Stomach smooth muscle (tissue), 2 donors: Measurements from ENCODE around the gene XPNPEP1.
"Not testable (repeated sequence)": the region's sequence is repeated elsewhere in the genome, so short reads cannot be mapped to it uniquely, and the experiment has no call there.

ENCODE experiments used
- H3K27ac ChIP-seq: one replicate; pipeline ENCODE4 v1.7.0; 2013; ENCODE audit warnings: mild to moderate bottlenecking, low read length, inconsistent platforms
- H3K27me3 ChIP-seq, 2 donors: one replicate each; pipeline ENCODE4 v1.7.0; 2013; ENCODE audit warnings: low read length in 2 of 2; ENCODE audit not compliant: insufficient read depth in 2 of 2, control insufficient read depth in 1 of 2
- H3K36me3 ChIP-seq, 2 donors: one replicate each; pipeline ENCODE4 v1.7.0; 2013; ENCODE audit warnings: low read length in 2 of 2; ENCODE audit not compliant: control insufficient read depth in 2 of 2, insufficient read depth in 2 of 2
- H3K4me1 ChIP-seq: one replicate; pipeline ENCODE4 v1.7.0; 2013; ENCODE audit warnings: low read length; ENCODE audit not compliant: control insufficient read depth, insufficient read depth
- H3K4me3 ChIP-seq, 2 donors: one replicate each; pipeline ENCODE4 v1.7.0; 2013; ENCODE audit warnings: low read length in 2 of 2
- H3K9ac ChIP-seq, 2 donors: one replicate each; pipeline ENCODE4 v1.7.0; 2013; ENCODE audit warnings: low read length in 2 of 2, mild to moderate bottlenecking in 1 of 2
- H3K9me3 ChIP-seq, 2 donors: one replicate each; pipeline ENCODE4 v1.7.0; 2013; ENCODE audit warnings: low read length in 2 of 2; ENCODE audit not compliant: control insufficient read depth in 2 of 2
- donor health status: healthy.
- donor health status: Pancreatic carcinoma.

XPNPEP1 gene

DNA sequence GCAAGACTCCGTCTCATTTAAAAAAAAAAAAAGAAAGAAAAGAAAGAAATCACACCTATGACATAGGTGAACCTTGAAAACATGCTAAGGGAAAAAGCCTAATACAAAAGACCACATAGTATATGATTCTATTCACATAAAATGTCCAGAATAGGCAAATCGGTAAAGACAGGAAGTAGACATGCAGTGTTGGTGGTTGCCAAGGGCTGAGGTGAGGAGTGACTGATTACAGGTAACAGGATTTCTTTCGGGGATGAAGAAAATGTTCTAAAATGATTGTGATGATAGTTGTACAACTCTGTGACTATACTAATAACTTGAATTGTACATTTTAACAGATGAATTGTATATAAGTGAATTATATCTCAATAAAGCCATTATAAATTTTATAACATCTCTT lies 3.3 kb downstream of the XPNPEP1 start:
- Histone ChIP-seq H3K27me3 (no peaks in the 10 kb centered on the region), H3K4me1 (peaks cover 17% of the 10 kb centered on the region), H3K36me3 (no peaks in the 10 kb centered on the region), H3K4me3 (no peak overlapping the region), H3K27ac (no peak overlapping the region), H3K9ac (no peak overlapping the region), H3K9me3 (no peaks in the 10 kb centered on the region)

DNA sequence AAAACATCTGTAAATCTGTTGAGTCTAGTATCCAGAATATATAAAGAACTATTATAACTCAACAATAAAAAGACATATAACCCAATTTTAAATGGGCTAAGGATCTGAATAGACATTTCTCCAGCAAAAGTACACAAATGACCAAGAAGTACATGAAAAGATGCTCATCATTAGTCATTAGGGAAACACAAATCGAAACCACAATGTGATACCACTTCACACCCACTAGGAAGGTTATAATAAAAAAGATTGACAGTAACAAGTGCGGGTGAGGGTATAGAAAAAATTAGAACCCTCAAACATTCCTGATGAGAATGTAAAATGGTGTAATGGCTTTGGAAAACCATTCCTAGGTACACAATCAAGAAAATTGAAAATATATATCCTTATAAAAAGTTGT lies 4.1 kb downstream of the XPNPEP1 start:
- Histone ChIP-seq H3K27me3 (no peaks in the 10 kb centered on the region), H3K36me3 (no peaks in the 10 kb centered on the region), H3K9me3 (no peaks in the 10 kb centered on the region), H3K9ac (no peak overlapping the region), H3K27ac (no peak overlapping the region), H3K4me3 (no peak overlapping the region), H3K4me1 (peaks cover 17% of the 10 kb centered on the region)

GRCh38 chr10:109918707-109919106 lies 4.6 kb downstream of the XPNPEP1 start:
- not testable (repeated sequence) for H3K4me3 ChIP-seq, H3K36me3 ChIP-seq, H3K27me3 ChIP-seq, H3K27ac ChIP-seq, H3K9ac ChIP-seq, H3K9me3 ChIP-seq
- H3K4me1 ChIP-seq: peaks cover 12% of the 10 kb centered on the region

GRCh38 chr10:109915566-109915965 lies 7.7 kb downstream of the XPNPEP1 start:
- H3K27ac ChIP-seq: no peak overlapping the region
- H3K36me3 ChIP-seq: peaks cover 6 to 9% of the 10 kb centered on the region in 2 donors
- H3K9me3 ChIP-seq: no peaks in the 10 kb centered on the region
- no peaks in the 10 kb centered on the region for H3K27me3 ChIP-seq
- H3K4me3 ChIP-seq: no peak overlapping the region
- H3K9ac ChIP-seq: no peak overlapping the region
- H3K4me1 ChIP-seq: peaks cover 6% of the 10 kb centered on the region

DNA sequence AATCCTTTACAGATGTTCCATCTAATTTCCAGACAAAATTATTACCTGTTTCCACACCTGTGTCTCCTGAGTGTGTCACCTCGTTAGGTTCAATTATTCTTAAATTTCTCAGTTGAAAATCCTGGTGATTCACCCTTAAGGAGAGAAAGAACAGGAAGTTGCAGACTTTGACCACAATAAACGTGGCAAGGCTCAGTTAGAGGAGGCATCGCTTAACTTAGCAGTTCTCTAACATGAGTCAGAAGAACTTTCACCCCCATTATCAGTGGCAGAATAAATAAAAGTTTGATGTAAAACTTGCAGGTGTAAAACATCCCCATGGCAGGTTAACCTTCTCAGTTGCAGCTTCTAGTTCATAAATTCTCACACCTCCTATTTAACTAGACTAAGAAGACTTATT lies 8.3 kb downstream of the XPNPEP1 start:
- peaks cover 6 to 9% of the 10 kb centered on the region in 2 donors for H3K36me3 ChIP-seq
- no peak overlapping the region for H3K27ac ChIP-seq
- no peaks in the 10 kb centered on the region for H3K27me3 ChIP-seq
- no peaks in the 10 kb centered on the region for H3K9me3 ChIP-seq
- no peak overlapping the region for H3K9ac ChIP-seq
- H3K4me1 ChIP-seq: peaks cover 6% of the 10 kb centered on the region
- no peak overlapping the region for H3K4me3 ChIP-seq

- no peak overlapping the region for H3K27ac ChIP-seq
- H3K9me3 ChIP-seq: no peaks in the 10 kb centered on the region
- H3K27me3 ChIP-seq: no peaks in the 10 kb centered on the region
- H3K4me3 ChIP-seq: no peak overlapping the region
- peaks cover 6 to 9% of the 10 kb centered on the region in 2 donors for H3K36me3 ChIP-seq
- peaks cover 6% of the 10 kb centered on the region for H3K4me1 ChIP-seq
- H3K9ac ChIP-seq: no peak overlapping the region
Measured at GRCh38 chr10:109913306-109913892, 9.9 kb downstream of the XPNPEP1 start.

DNA sequence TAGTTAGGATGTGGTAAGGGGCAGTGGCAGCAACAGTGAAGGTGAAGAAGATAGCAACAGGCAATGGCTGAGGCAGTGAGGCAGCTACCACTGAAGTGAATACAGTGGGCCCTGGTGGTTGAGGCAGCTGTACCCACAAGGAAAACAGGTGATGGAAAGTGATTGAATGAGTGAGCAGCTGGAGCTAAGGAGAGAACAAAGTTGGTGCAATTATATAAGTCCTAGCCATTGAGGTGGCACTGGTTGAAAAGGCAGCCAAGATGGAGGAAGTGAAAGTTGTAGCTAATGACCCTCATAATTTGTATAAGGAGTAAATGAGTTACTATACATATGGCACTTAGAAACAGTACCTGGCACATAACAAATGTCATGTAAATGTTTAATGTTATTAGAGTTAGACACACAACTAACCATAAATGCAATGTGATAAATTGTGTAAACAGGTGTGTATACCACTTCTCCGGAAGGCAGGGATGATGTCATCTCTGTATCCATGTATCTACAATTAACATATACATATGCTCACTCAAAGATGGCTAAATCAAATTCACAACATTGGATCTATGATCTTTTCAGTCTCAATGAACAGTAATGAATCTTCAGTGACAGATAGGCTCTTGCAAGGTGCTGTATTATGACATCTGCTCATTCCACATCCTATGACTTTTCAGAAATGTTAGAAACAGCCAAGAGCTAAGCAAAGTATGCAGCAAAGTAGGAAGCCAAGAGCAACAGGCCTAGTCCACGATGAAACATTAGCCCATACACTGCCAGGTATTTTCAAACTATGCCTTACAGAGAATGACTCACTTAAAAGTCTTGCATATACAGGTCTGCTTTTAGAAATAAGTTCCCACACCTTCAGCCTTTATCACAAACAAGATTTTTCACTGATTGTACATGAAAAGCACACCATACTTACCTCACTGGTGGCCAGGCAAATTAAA lies 10.7 kb downstream of the XPNPEP1 start:
- Histone ChIP-seq H3K4me1 (peaks cover 6% of the 10 kb centered on the region), H3K36me3 (peaks cover 6 to 9% of the 10 kb centered on the region in 2 donors), H3K9ac (no peak overlapping the region), H3K9me3 (no peaks in the 10 kb centered on the region), H3K4me3 (no peak overlapping the region), H3K27me3 (no peaks in the 10 kb centered on the region), H3K27ac (no peak overlapping the region)

DNA sequence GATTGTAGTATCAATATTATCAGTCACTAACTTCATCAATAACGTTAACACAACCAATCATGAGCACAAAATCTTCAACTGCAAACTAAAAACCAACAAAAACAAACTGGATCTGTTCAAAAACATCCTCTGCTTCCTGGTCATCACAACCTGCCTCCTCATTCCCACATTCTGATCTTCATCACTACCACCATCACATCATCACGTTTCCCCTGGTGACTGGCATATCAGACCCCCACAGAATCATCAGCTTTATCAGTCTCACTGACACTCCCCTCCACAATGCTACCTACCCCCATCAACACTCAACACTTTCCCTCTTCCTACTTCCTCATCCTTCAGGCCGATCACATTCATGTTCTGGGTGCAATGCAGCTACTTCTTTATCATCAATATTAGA lies 11.4 kb downstream of the XPNPEP1 start:
- H3K27ac ChIP-seq: no peak overlapping the region

DNA sequence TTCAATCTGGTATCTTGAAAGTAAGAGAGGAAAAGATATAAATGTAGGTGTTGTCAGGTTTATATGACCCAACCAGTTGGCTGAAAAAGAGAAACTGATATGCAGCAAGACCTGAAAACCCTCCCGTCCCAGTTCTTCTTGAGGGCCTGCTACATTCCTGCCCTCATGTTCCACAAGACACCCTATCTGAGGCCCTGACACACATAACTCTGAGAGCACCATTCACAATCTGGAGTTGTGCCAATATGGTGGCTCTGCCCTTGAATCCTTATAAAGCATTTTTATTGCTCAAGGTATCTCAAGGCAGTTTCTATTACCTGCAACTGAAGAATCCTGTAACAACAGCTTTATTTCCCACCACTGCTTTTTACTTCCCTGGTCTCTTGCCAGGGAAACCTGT lies 17.0 kb downstream of the XPNPEP1 start:
- no peak overlapping the region for H3K27ac ChIP-seq
- no peak overlapping the region for H3K4me3 ChIP-seq
- peaks cover 14 to 18% of the 10 kb centered on the region in 2 donors for H3K36me3 ChIP-seq
- no peaks in the 10 kb centered on the region for H3K9me3 ChIP-seq
- H3K4me1 ChIP-seq: peaks cover 7% of the 10 kb centered on the region
- no peak overlapping the region for H3K9ac ChIP-seq
- no peaks in the 10 kb centered on the region for H3K27me3 ChIP-seq

More for the DNA sequence above, 11.4 kb downstream of the XPNPEP1 start:
- H3K27me3 ChIP-seq: no peaks in the 10 kb centered on the region
- H3K36me3 ChIP-seq: peaks cover 11 to 16% of the 10 kb centered on the region in 2 donors
- no peak overlapping the region for H3K9ac ChIP-seq
- H3K4me3 ChIP-seq: no peak overlapping the region
- no peaks in the 10 kb centered on the region for H3K9me3 ChIP-seq
- H3K4me1 ChIP-seq: peaks cover 6% of the 10 kb centered on the region

- H3K9me3 ChIP-seq: no peaks in the 10 kb centered on the region
- no peak overlapping the region for H3K27ac ChIP-seq
- H3K9ac ChIP-seq: no peak overlapping the region
- peaks cover 14 to 18% of the 10 kb centered on the region in 2 donors for H3K36me3 ChIP-seq
- no peaks in the 10 kb centered on the region for H3K27me3 ChIP-seq
- no peak overlapping the region for H3K4me3 ChIP-seq
- H3K4me1 ChIP-seq: peaks cover 18% of the 10 kb centered on the region
Measured at GRCh38 chr10:109904397-109904796, 18.9 kb downstream of the XPNPEP1 start.
